PC-9 (cell line): ENCODE data around the gene CMTM5. TPM values are rescaled to one million over a fixed set of nuclear protein-coding genes. Genes with fewer than 3 reads are reported as not detected.

Experiments used
- BruUV-seq: library from RNA; stranded (reverse); fragments of 400-500 nt; replicated peaks from 2 replicates; lab custom pipeline; 2021; lab: Mats Ljungman, UMichigan
- CTCF ChIA-PET: fragments of 300-600 bp; sonication (Branson Sonifier 250); formaldehyde crosslinking; loops from one replicate; lab custom pipeline; 2022; ENCODE audit warnings: antibody characterized with exemption; lab: Charles Lee
- POLR2A ChIA-PET: fragments of 300-600 bp; sonication (Branson Sonifier 250); formaldehyde crosslinking; loops from one replicate; lab custom pipeline; 2022; ENCODE audit warnings: antibody characterized with exemption; ENCODE audit not compliant: unreplicated experiment; lab: Charles Lee
- DNase-seq, 2 experiments: peaks; one replicate each; pipeline versions ENCODE4 v3.0.0 to v3.0.0-alpha.2; 2015 to 2022; ENCODE audit warnings: mixed read lengths in 1 of 2
- H2AFZ ChIP-seq: fragments of 200-600 bp; sonication (generic); 2 replicates; pipeline ENCODE4 v1.8.1; 2017; ENCODE audit warnings: antibody characterized with exemption
- H3F3A ChIP-seq: fragments of 200-600 bp; sonication (generic); 2 replicates; pipeline ENCODE4 v1.8.1; 2017; ENCODE audit warnings: antibody characterized with exemption, mild to moderate bottlenecking, low read depth; ENCODE audit not compliant: insufficient read depth
- H3K27ac ChIP-seq: fragments of 200-600 bp; sonication (generic); 2 replicates; pipeline ENCODE4 v1.6.1; 2016; ENCODE audit warnings: mixed run types
- H3K27me3 ChIP-seq: fragments of 200-600 bp; sonication (generic); 2 replicates; pipeline ENCODE4 v1.6.1; 2016; ENCODE audit warnings: low read depth, mixed run types; ENCODE audit not compliant: insufficient read depth
- H3K36me3 ChIP-seq: fragments of 200-600 bp; sonication (generic); 2 replicates; pipeline ENCODE4 v1.6.1; 2016; ENCODE audit warnings: low read depth, mixed run types
- H3K4me1 ChIP-seq: fragments of 200-600 bp; sonication (generic); replicated peaks from 2 replicates; pipeline ENCODE4 v1.6.1; 2016; ENCODE audit warnings: mixed run types; ENCODE audit not compliant: insufficient read depth
- H3K4me2 ChIP-seq: fragments of 200-600 bp; sonication (generic); 2 replicates; pipeline ENCODE4 v1.6.1; 2017; ENCODE audit warnings: mixed run types
- H3K4me3 ChIP-seq: fragments of 200-600 bp; sonication (generic); 2 replicates; pipeline ENCODE4 v1.6.1; 2016; ENCODE audit warnings: mixed run types
- H3K79me2 ChIP-seq: fragments of 200-600 bp; sonication (generic); 2 replicates; pipeline ENCODE4 v1.6.1; 2017; ENCODE audit warnings: low read depth, mixed run types
- H3K9me2 ChIP-seq: fragments of 200-600 bp; sonication (generic); 2 replicates; pipeline ENCODE4 v1.8.1; 2017; ENCODE audit warnings: mild to moderate bottlenecking; ENCODE audit not compliant: insufficient read depth
- H3K9me3 ChIP-seq: fragments of 200-600 bp; sonication (generic); 2 replicates; pipeline ENCODE4 v1.8.1; 2016; ENCODE audit warnings: low read depth; ENCODE audit not compliant: insufficient read depth
- H4K20me1 ChIP-seq: fragments of 200-600 bp; sonication (generic); 2 replicates; pipeline ENCODE4 v1.8.1; 2017; ENCODE audit not compliant: insufficient read depth
- CTCF ChIP-seq: fragments of 200-600 bp; sonication (generic); conservative IDR thresholded peaks from 2 replicates; pipeline ENCODE4 v1.6.1; 2017; ENCODE audit warnings: mixed run types, antibody characterized with exemption, mild to moderate bottlenecking, moderate library complexity
- EZH2 ChIP-seq: fragments of 200-600 bp; sonication (generic); IDR thresholded peaks from 2 replicates; pipeline ENCODE4 v1.8.0; 2017; ENCODE audit warnings: antibody characterized with exemption, low read depth
- intact Hi-C: fragments of 100-400 bp; cut with micrococcal nuclease; formaldehyde crosslinking; loops from one replicate; pipeline ENCODE4 v1.10.0; 2022; ENCODE audit not compliant: unreplicated experiment
- total RNA-seq: library from RNA; stranded (reverse); gene quantifications from 2 replicates; pipeline ENCODE4 v1.2.3, GENCODE V29; 2021

Gene CMTM5
- total RNA-seq, 1 experiment from 2014 or later: not detected

GRCh38 chr14:23382276-23382675 is 5.4 kb downstream of the CMTM5 start:
- Histone ChIP-seq H3K4me3 (no peak overlapping the region), H3K36me3 (no peaks in the 10 kb centered on the region), H3K9me3 (no peaks in the 10 kb centered on the region), H3F3A (no peaks in the 10 kb centered on the region), H3K79me2 (no peaks in the 10 kb centered on the region), H4K20me1 (no peaks in the 10 kb centered on the region), H3K4me2 (no peak overlapping the region), H3K4me1 (no peaks in the 10 kb centered on the region), H3K27ac (no peak overlapping the region), H2AFZ (no peak overlapping the region), H3K9me2 (no peaks in the 10 kb centered on the region), H3K27me3 (peaks cover 72% of the 10 kb centered on the region)
- ChIA-PET POLR2A (no interaction called here), CTCF (no interaction called here)
- no TSS peak for BruUV-seq
- intact Hi-C loops: no loop called here
- TF ChIP-seq EZH2 (no peak), CTCF (no peak)
- no peak for DNase-seq

DNA sequence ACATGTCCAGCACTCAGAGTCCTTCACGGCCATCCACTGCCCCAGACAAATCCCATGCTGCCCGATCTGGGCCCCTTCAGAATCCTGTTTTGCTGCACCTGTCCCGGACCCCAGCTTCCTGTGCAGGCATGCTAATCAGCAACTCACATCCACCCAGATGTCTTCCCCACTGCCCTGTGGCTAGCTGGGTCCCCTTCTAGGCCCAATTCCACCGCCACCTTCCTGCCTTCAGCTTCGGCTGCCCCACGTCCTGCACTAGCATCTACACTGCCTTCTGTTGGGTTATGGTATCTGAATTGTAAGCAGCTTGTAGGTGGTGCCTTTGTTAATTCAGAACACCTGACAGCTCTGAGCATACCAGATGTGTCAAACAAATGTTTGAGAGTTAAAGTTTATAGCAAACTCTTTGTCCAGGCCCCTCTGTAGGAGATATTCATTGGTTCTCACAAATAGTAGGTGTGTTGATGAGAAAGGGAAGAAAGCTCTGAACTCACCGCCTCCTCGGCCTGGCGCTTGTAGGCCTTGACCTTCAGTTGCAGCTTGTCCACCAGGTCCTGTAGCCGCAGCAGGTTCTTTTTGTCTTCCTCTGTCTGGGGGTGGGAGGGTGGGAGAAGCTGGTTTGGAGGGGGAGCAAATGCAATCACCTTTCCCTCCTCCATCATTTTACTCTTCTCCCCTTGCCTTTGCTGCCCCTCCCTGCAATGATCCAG is 6.0 kb downstream of the CMTM5 start:
- Histone ChIP-seq H3K27ac (no peak overlapping the region), H2AFZ (no peak overlapping the region), H3K79me2 (no peaks in the 10 kb centered on the region), H3F3A (no peaks in the 10 kb centered on the region), H3K4me3 (no peak overlapping the region), H3K9me2 (no peaks in the 10 kb centered on the region), H3K9me3 (no peaks in the 10 kb centered on the region), H3K27me3 (peaks cover 71% of the 10 kb centered on the region), H3K4me2 (no peak overlapping the region), H4K20me1 (no peaks in the 10 kb centered on the region), H3K4me1 (no peaks in the 10 kb centered on the region), H3K36me3 (no peaks in the 10 kb centered on the region)
- POLR2A ChIA-PET: no interaction called here
- intact Hi-C loops: no loop called here
- no peak for DNase-seq
- CTCF ChIA-PET: no interaction called here
- BruUV-seq: no TSS peak
- TF ChIP-seq EZH2 (no peak), CTCF (no peak)

GRCh38 chr14:23384364-23385080 is 7.7 kb downstream of the CMTM5 start:
- Histone ChIP-seq H3F3A (no peaks in the 10 kb centered on the region), H3K27me3 (peaks cover 75% of the 10 kb centered on the region), H3K9me3 (no peaks in the 10 kb centered on the region), H3K4me3 (no peak overlapping the region), H3K4me2 (no peak overlapping the region), H3K79me2 (no peaks in the 10 kb centered on the region), H3K4me1 (no peaks in the 10 kb centered on the region), H3K9me2 (no peaks in the 10 kb centered on the region), H3K27ac (no peak overlapping the region), H2AFZ (no peak overlapping the region), H3K36me3 (no peaks in the 10 kb centered on the region), H4K20me1 (no peaks in the 10 kb centered on the region)
- DNase-seq: no peak
- ChIA-PET POLR2A (no interaction called here), CTCF (no interaction called here)
- BruUV-seq: no TSS peak
- intact Hi-C loops: no loop called here
- no peak for TF ChIP-seq EZH2
- no peak for TF ChIP-seq CTCF
